ENCODE results near the gene GOLGA8N.

The GOLGA8N gene

DNA sequence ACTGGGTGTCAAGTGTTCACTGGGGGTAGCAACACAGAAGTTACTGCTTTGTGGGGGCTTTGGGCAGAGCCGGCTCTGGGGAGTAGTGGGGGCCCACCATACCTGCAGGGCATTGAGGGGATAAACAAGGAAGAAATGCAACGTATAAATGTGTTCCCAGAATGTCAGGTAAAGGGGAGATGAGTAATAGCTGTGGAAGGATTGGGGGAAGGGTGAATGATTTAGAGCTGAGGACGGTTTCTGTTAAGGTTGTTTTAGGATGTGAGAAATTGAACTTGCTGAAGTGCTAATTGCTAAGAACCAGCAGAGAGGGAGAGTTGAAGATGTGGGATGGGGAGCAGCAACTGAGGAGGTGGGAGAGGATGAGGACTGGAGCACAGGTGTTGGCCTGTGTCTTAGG lies 58.9 kb downstream of the GOLGA8N start:
- DNase-seq, result no peak

DNA sequence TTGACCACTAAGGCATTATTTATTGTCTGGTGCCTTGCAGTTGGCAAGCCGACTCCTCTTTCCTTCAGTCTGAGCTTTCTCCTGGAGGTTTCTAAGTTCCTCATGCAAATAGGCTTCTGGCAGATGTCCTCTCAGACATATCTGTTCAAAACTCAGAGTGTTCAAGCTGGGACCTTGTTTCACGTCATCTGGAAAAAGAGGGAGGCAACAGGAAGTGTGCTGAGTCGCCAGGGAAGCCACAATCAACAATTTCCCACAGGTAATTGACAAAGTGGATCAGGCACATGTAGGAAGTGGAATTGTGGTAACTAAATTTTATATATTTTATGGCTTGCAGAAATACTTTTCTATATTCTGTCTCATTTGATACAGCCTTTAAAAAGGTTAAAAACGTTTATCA lies 62.8 kb downstream of the GOLGA8N start:
- no peak for DNase-seq

DNA sequence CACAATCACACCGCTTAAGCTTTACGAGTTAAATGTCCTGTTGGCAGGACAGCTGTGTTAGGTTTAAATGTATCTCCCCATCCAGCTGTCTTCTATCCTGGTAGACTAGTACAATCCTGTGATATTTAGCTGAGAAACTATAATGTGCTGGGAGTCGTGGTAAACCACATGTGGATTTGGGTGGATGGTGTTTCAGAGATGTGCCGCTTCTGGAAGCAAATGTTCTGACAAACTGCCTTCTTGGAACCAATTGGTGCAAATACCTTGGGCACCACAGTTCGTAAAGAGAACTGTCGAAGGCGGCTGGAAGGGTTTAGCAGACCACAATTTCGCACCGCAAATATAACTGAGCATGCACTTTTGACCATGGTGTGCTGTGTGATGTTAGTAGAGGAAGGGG lies 63.2 kb downstream of the GOLGA8N start:
- DNase-seq, result no peak

Measured in eye (tissue), 1 donor.